Activated naive CD4-positive, alpha-beta T cell treated with anti-CD3 and anti-CD28 coated beads, Interleukin-2, amount 50 U/mL, for 24 hours (primary cell): Measurements from ENCODE around the gene C10orf62.
"Not testable (repeated sequence)": the region's sequence is repeated elsewhere in the genome, so short reads cannot be mapped to it uniquely, and the experiment has no call there.

Source experiments
- H3K27ac Mint-ChIP-seq: one replicate; pipeline ENCODE4 v1.8.0; 2021; ENCODE audit warnings: mild to moderate bottlenecking, mixed read lengths
- H3K27me3 Mint-ChIP-seq: one replicate; pipeline ENCODE4 v1.8.0; 2021; ENCODE audit warnings: mixed read lengths
- H3K36me3 Mint-ChIP-seq: one replicate; pipeline ENCODE4 v1.8.0; 2021; ENCODE audit warnings: mixed read lengths
- H3K4me1 Mint-ChIP-seq: one replicate; pipeline ENCODE4 v1.8.0; 2021; ENCODE audit warnings: mixed read lengths
- H3K4me3 Mint-ChIP-seq: one replicate; pipeline ENCODE4 v1.8.0; 2021; ENCODE audit warnings: mild to moderate bottlenecking, mixed read lengths
- H3K9me3 Mint-ChIP-seq: one replicate; pipeline ENCODE4 v1.8.0; 2021; ENCODE audit warnings: mixed read lengths

The C10orf62 gene

DNA sequence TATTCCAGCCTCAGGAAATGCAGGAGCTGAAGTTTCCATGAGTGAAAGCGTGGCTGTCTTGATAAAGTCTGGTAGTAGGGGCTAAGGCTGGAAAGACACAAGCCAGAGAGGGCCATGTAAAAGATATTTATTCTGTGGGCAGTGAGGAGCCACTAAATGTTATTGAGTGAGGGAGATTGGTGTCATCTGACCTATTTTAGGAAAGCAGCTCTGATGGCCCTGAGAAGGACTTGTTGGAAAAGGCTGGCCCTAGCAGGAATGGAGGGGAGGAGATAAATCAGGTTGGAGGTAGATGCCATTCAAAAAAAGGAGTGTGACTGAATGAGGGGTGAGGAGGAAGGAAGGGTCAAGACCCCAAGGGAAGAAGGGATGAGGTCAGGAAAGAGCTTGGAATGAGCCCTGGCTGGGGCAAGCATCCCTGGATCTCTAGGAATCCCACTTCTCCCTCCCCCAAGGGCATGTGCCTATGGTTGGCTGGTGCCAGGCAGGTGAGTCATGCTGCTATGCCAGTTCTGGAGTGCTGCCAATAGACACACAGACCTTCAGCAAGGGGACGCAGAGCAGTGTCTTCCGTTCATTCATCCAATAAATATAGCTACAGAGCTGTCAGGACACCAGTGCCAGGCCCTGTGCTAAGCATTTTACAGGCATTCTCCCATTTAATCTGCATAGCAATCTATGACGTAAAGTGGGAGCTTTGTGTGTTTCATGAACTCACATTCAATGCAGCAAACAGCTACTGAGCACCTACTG, 15.0 kb upstream of the C10orf62 start:
- H3K4me1 Mint-ChIP-seq: no peaks in the 10 kb centered on the region
- no peak overlapping the region for H3K27ac Mint-ChIP-seq
- no peaks in the 10 kb centered on the region for H3K9me3 Mint-ChIP-seq
- H3K36me3 Mint-ChIP-seq: no peaks in the 10 kb centered on the region
- no peak overlapping the region for H3K4me3 Mint-ChIP-seq
- no peaks in the 10 kb centered on the region for H3K27me3 Mint-ChIP-seq

DNA sequence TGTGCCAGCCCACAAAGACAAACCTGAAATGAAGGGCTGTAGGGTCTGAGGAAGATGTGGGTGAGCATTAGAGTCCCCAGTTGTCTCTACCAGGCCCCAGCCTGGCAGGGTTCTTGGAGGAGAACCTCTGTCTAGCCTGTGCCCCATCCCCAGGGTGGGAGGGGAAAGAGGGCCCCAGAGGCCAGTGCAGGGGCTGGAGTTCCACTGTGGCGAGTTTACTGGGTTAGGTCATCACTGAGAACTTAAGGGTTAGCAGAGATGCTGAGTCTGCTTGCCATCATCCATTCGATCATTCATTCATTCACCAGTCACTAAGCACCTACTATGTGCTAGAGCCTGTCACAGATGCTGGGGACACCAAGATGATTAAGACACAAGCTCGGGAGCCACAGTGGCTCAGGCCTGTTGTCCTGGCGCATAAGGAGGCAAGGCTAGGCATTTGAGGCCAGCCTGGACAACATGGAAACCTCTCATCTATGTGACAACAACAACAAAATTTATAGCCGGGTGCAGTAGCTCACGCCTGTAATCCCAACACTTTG, 14.3 kb upstream of the C10orf62 start:
- no peaks in the 10 kb centered on the region for H3K4me1 Mint-ChIP-seq
- H3K27ac Mint-ChIP-seq: no peak overlapping the region
- H3K4me3 Mint-ChIP-seq: no peak overlapping the region
- H3K36me3 Mint-ChIP-seq: no peaks in the 10 kb centered on the region
- no peaks in the 10 kb centered on the region for H3K27me3 Mint-ChIP-seq
- no peaks in the 10 kb centered on the region for H3K9me3 Mint-ChIP-seq

DNA sequence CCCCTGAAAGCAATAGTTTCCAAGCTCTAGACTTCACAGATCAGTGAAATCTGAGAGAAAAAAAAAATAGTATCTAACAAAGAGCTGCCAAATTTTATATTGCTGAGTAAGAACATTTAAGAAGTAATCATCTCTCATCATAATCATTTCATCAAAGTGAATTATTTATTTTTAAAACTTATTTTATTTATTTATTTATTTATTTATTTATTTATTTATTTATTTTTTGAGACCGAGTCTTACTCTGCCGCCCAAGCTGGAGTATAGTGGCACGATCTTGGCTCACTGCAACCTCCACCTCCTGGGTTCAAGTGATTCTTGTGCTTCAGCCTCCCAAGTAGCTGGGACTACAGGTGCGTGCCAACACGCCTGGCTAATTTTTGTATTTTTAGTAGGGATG, 13.0 kb upstream of the C10orf62 start:
- not testable (repeated sequence) for H3K4me3 Mint-ChIP-seq, H3K27ac Mint-ChIP-seq, H3K9me3 Mint-ChIP-seq, H3K27me3 Mint-ChIP-seq, H3K36me3 Mint-ChIP-seq, H3K4me1 Mint-ChIP-seq

DNA sequence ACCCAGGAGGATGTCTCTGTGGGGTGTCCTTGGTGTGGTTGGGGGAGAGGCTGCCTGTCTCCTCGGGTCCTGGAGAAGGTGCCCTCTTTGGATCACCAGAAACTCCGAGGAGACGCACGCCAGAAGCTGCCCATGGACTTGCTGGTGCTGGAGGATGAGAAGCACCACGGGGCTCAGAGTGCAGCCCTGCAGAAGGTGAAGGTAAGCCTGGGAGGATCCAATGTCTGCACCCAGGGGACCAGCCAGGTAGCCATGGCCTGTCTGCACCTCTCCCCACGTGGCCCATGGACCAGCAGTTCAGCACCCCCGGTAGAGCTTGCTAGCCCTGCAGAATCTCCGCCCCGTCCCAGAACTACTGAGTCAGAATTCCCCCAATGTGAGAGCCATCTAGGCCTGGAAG, 11.8 kb upstream of the C10orf62 start:
- Mint-ChIP-seq H3K4me1 (no peaks in the 10 kb centered on the region), H3K9me3 (no peaks in the 10 kb centered on the region), H3K4me3 (no peak overlapping the region), H3K27ac (no peak overlapping the region), H3K36me3 (no peaks in the 10 kb centered on the region), H3K27me3 (no peaks in the 10 kb centered on the region)

DNA sequence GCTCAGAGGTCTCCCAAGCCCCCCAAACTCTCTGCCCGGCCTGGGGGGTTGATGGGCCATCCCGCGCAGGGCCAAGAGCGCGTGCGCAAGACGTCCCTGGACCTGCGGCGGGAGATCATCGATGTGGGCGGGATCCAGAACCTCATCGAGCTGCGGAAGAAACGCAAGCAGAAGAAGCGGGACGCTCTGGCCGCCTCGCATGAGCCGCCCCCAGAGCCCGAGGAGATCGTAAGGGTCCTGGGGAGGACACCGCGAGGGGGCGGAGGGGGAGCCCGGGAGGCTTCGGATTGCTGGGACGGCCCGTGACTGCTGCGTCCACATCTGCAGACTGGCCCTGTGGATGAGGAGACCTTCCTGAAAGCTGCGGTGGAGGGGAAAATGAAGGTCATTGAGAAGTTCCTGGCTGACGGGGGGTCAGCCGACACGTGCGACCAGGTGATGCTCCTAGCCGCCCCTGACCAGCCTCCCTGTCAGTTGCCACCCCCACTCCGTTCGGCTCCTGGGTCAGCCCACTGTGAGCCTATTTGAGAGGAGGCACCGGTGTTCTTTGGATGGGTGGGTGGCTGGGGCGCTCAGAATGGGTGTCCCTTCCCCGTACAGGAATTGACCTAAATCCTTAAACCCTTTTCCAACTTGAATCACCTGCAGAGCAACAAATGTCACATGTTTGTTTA, 11.2 kb upstream of the C10orf62 start:
- no peaks in the 10 kb centered on the region for H3K4me1 Mint-ChIP-seq
- no peaks in the 10 kb centered on the region for H3K36me3 Mint-ChIP-seq
- no peak overlapping the region for H3K27ac Mint-ChIP-seq
- no peaks in the 10 kb centered on the region for H3K9me3 Mint-ChIP-seq
- no peak overlapping the region for H3K4me3 Mint-ChIP-seq
- no peaks in the 10 kb centered on the region for H3K27me3 Mint-ChIP-seq

DNA sequence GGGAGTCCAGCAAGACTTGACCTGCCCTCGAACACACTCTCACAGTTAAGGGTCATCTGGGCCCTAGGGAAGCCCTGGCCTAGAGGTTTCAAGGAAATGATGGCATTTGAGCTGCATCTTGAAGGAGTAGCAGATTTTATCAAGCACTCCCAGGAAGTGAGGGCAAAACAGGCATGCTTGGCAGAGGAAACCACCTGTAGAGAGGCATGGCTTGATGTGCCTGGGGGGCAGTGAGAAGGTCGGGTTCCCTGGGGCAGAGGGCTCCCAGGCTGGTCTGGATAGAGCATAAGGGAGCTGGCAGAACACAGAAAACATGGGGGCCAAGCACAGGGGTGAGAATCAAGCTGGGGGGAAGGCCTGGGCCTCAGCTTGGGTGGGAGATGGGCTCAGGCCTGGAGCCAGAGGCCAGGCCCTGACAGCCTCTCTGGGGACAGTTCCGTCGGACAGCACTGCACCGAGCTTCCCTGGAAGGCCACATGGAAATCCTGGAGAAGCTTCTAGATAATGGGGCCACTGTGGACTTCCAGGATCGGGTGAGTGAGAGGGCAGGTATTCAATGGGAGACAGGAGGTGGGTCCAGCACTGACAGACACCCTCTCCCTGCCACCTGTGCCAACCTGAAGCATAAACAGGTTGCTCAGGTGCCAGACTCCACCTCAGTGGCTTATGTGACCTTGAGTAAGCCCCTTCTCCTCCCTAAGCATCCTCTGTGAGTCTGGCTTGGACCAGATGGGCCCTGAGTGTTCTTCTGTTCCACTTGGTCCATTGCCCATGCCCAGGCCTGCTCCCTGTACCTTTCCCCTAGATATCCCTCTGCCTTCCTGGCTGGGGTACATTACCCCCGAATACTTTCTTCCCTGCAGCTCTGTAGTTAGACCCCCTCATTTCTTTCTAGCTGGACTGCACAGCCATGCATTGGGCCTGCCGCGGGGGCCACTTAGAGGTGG, 8.8 kb upstream of the C10orf62 start:
- H3K4me3 Mint-ChIP-seq: no peak overlapping the region
- H3K9me3 Mint-ChIP-seq: no peaks in the 10 kb centered on the region
- no peaks in the 10 kb centered on the region for H3K4me1 Mint-ChIP-seq
- H3K27ac Mint-ChIP-seq: no peak overlapping the region
- no peaks in the 10 kb centered on the region for H3K27me3 Mint-ChIP-seq
- H3K36me3 Mint-ChIP-seq: no peaks in the 10 kb centered on the region

DNA sequence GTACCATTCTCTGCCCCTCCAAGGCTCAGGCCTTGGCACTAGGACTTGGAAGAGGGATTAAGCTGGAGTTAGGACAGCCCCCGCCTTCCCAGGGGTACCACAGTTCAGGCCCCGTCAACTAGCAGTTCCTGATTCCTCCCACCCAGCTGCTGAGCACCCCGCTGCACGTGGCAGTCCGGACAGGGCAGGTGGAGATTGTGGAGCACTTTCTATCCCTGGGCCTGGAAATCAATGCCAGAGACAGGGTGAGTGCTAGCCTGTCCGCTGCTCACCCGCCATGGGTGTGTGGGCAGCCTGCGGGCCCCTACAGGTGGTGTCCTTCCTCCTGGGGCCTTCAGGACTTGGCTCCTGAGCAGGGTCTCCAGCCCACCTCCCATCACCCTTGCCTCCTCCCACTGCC, 7.4 kb upstream of the C10orf62 start:
- Mint-ChIP-seq H3K9me3 (no peaks in the 10 kb centered on the region), H3K27me3 (no peaks in the 10 kb centered on the region)

DNA sequence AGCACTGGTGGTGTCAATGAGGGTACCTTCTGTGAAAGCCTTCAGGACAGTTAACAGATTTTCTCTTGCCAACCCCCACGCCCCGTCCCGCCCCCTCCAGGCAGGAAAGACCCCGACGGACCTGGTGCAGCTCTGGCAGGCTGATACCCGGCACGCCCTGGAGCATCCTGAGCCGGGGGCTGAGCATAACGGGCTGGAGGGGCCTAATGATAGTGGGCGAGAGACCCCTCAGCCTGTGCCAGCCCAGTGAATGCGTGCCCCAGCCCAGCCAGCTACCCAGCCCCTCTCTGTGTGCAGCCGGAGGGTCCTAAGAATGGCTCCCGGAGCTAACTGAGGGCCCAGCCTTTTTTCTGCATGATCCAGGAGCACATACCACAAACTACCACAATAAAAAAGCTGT, 6.0 kb upstream of the C10orf62 start:
- Mint-ChIP-seq H3K27ac (no peak overlapping the region), H3K4me3 (no peak overlapping the region), H3K9me3 (no peaks in the 10 kb centered on the region), H3K27me3 (no peaks in the 10 kb centered on the region), H3K4me1 (no peaks in the 10 kb centered on the region), H3K36me3 (no peaks in the 10 kb centered on the region)

More for the DNA sequence above, 7.4 kb upstream of the C10orf62 start:
- no peak overlapping the region for H3K27ac Mint-ChIP-seq
- no peaks in the 10 kb centered on the region for H3K36me3 Mint-ChIP-seq
- H3K4me3 Mint-ChIP-seq: no peak overlapping the region
- H3K4me1 Mint-ChIP-seq: no peaks in the 10 kb centered on the region

DNA sequence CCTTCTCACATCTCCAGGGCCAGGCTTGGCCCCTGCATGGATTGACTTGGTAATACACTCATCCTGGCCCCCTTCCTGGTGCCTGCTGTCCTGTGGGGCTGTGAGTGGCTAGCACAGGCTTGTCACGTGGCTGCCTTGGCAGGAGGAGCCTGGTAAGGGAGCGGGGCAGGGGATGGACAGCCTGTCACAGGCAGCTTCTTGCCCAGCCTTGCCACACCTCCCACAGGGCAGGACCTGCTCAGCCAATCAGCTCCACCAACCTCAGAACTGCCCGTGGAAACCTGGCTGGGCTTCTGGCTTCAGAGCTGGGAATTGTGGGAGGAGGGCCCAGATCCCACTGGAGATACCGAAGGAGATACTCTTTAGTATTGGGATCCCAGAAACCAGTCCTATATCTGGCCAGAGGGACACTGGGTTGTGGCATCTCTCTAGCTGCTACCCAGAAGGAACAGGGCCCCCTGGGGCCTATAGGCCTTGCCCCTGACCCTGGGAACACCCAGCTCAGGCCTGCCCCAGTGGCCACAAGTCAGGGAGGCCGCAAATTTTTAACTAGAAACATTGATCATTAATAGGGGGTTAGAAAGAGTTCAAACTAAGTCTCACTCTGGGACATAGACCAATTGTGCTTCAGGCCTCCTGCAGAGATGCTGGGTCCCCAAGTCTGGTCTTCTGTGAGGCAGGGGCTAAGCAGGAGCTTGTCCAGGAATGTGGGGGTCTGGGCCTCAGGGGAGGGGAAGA, 5.3 kb upstream of the C10orf62 start, which contains the start of gene HOGA1:
TSS of gene HOGA1 (plus strand) at position 330 of the 738 bp plus-strand sequence. CDS start at position 645, 315 bp downstream.
- no peaks in the 10 kb centered on the region for H3K4me1 Mint-ChIP-seq
- no peaks in the 10 kb centered on the region for H3K36me3 Mint-ChIP-seq
- no peaks in the 10 kb centered on the region for H3K9me3 Mint-ChIP-seq
- no peaks in the 10 kb centered on the region for H3K27me3 Mint-ChIP-seq
- H3K4me3 Mint-ChIP-seq: no peak within 1 kb of the TSS
- no peak within 1 kb of the TSS for H3K27ac Mint-ChIP-seq

DNA sequence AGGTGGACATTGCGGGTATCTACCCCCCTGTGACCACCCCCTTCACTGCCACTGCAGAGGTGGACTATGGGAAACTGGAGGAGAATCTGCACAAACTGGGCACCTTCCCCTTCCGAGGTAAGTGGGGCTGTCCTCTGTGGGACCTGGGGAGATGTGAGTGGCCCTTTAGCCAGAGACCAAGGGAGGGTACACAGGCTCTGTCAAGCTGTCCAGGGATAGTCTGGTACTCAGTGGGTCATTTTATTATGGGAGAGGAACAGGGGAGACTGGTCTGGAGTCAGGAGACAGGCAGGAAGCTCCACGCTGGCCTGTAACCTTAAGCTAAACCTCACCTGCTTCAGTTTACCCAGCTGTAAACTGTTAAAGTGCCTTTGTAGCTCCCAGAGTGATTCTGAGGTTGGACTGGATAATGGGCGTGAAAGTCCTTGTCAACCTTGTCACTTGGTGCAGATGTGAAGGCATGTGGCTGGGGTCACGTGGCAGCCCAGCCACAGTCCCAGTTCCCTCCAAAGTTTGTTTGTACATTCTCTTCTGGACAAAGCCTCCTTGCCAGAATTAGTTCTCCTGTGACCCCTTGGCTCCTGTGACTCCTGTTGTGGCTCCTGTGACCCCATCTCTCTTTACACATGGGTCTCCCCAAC, 4.6 kb upstream of the C10orf62 start:
- Mint-ChIP-seq H3K4me3 (no peak overlapping the region), H3K27me3 (no peaks in the 10 kb centered on the region), H3K27ac (no peak overlapping the region), H3K36me3 (no peaks in the 10 kb centered on the region), H3K4me1 (no peaks in the 10 kb centered on the region), H3K9me3 (no peaks in the 10 kb centered on the region)

DNA sequence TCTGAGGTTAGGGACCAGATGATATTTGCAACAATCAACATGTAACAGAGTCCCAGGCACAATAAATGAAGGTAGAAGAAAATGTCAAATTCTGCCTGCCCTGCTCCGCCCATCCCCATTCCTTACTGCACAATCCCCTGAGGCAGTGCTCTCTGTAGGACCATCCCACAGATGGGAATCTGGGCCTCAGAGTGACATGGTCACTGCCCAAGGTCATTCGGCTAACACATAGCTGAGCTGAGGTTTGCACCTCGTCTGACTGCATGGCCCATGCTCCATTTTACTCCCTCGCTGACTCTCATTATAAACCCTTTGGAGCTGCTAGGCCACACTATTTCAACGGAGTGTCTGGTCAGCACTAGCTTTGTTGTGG, 4.1 kb upstream of the C10orf62 start:
- Mint-ChIP-seq H3K27ac (no peak overlapping the region), H3K4me3 (no peak overlapping the region), H3K36me3 (no peaks in the 10 kb centered on the region), H3K27me3 (no peaks in the 10 kb centered on the region), H3K9me3 (no peaks in the 10 kb centered on the region), H3K4me1 (no peaks in the 10 kb centered on the region)

DNA sequence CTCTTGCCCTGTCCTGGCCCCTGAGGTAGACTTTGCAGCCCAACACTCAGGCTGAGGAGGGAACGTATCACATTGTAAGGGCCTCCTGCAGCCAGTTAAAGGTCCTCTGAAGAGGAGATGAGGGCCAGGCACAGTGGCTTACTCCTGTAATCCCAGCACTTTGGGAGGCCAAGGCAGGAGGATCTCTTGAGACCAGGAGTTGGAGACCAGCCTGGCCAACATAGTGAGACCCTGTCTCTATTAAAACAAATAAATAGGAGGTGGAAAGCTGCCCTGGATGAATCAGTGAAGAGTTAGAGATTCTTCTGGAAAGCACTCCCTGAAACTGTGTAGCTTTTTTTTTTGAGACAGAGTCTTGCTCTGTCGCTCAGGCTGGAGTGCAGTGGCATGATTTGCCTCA, 2.3 kb upstream of the C10orf62 start:
- H3K27me3 Mint-ChIP-seq: no peaks in the 10 kb centered on the region
- H3K4me3 Mint-ChIP-seq: no peak overlapping the region
- no peaks in the 10 kb centered on the region for H3K4me1 Mint-ChIP-seq
- H3K27ac Mint-ChIP-seq: no peak overlapping the region
- H3K36me3 Mint-ChIP-seq: no peaks in the 10 kb centered on the region
- H3K9me3 Mint-ChIP-seq: no peaks in the 10 kb centered on the region

DNA sequence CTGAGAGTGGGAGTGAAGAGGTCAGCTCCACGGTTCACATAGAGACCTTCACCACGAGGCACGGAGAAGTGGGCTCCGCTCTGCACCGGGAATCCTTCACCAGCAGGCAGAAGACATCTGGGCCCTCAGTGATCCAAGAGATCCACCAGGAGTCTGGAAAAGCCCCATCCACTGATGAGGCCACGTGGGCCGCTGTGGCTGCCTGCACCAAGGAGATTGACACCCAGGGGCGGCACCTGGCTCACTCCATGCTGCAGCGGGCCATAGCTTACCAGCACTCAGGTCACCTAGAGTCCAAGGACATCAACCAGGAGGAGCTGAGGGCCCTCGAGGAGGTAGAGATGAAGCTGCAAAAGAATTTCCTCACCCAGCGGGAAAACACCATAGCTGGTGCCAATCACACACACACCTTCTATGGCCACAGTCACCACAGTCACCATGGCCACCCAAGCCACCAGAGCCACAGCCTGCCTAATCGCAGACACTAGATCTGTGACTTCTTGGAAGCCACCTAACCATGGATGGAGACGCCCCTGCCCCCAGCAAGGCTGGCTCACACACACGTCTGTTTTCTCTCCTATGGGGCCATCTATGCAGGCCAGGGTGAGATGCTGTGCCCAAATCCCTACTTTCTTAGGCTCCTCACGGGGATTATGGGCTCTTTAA, 694 bp downstream of the C10orf62 start:
- Mint-ChIP-seq H3K27me3 (no peaks in the 10 kb centered on the region), H3K36me3 (no peaks in the 10 kb centered on the region), H3K4me1 (no peaks in the 10 kb centered on the region), H3K9me3 (no peaks in the 10 kb centered on the region), H3K4me3 (no peak overlapping the region), H3K27ac (no peak overlapping the region)

DNA sequence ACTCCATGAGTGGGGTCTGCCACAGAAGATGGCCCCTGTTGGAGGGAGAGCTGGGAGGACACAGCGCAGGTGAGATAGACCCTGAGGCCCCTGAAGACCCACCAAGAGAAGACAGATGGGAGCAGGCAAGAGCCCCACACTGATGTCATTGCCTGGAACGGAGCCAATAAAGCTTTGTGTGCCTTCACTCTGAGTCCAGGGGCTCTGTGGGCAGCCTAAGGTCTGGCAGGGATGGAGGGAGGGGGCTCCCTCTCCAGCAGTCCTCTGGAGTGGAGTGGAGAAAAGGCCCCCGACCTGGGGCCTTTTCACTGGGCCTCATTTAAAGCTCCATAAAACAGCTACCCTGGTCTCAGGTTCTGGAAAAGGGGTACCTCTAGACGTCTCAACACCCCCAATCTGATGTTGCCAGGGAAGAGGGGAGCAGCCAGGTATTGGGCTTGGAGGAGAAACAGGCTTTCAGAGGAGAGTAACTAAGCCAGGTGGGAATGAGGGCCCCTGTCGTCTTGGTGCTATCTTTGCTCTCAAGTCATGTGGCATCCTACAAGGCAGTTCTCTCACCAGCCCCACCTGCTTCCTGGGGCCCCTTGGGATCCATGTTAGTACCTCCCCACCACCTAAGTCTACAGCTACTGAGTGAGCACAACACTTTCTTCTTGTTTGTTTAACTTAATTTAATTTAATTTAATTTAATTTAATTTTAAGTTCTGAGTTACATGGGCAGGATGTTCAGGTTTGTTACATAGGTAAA, 1.4 kb downstream of the C10orf62 start:
- H3K27me3 Mint-ChIP-seq: no peaks in the 10 kb centered on the region
- no peaks in the 10 kb centered on the region for H3K4me1 Mint-ChIP-seq
- H3K27ac Mint-ChIP-seq: no peak overlapping the region
- H3K9me3 Mint-ChIP-seq: no peaks in the 10 kb centered on the region
- no peaks in the 10 kb centered on the region for H3K36me3 Mint-ChIP-seq
- no peak overlapping the region for H3K4me3 Mint-ChIP-seq
